Psoas muscle (tissue), 8 donors: Measurements from ENCODE around the gene ITLN1. TPM values are rescaled to one million over a fixed set of nuclear protein-coding genes. Genes with fewer than 3 reads are reported as not detected.

ENCODE experiments used
- ATAC-seq, 4 donors: fragments of 200-7000 bp; cut with Tn5 transposase; one replicate each; pipeline ENCODE4 v1.9.1; 2020; ENCODE audit warnings: moderate library complexity in 3 of 4, mild to moderate bottlenecking in 2 of 4
- DNase-seq, 2 donors: peaks; one replicate each; pipeline ENCODE4 v3.0.0-alpha.2; 2020
- H3K27ac ChIP-seq: fragments of 200-600 bp; one replicate; pipeline ENCODE4 v1.8.0; 2022
- H3K27me3 ChIP-seq, 3 donors: fragments of 200-600 bp in 1 of 3; one replicate each; pipeline versions ENCODE4 v1.6.1 to v1.8.0; 2013 to 2022; ENCODE audit warnings: low read length in 2 of 3, mild to moderate bottlenecking in 2 of 3, moderate library complexity in 1 of 3; ENCODE audit not compliant: insufficient read depth in 3 of 3
- H3K36me3 ChIP-seq, 2 donors: fragments of 200-600 bp in 1 of 2; one replicate each; pipeline versions ENCODE4 v1.6.1 to v1.8.0; 2013 to 2022; ENCODE audit warnings: low read depth in 1 of 2, mild to moderate bottlenecking in 1 of 2, moderate library complexity in 1 of 2; ENCODE audit not compliant: insufficient read depth in 1 of 2
- H3K4me1 ChIP-seq: fragments of 200-600 bp; one replicate; pipeline ENCODE4 v1.8.0; 2022
- H3K4me3 ChIP-seq: fragments of 200-600 bp; one replicate; pipeline ENCODE4 v1.8.0; 2022; ENCODE audit warnings: mild to moderate bottlenecking
- H3K9me3 ChIP-seq: fragments of 200-600 bp; one replicate; pipeline ENCODE4 v1.8.0; 2022
- CTCF ChIP-seq: fragments of 200-600 bp; IDR thresholded peaks from one replicate; pipeline ENCODE4 v1.8.0; 2022; ENCODE audit warnings: antibody characterized with exemption
- WGBS, 3 donors: extraction: QIAGEN DNeasy Blood & Tissue Kit; methylation state at CpG; one replicate each; pipeline versions ENCODE4 v1.1.6 to v1.1.7; 2013; 5-methylcytosine and 5-hydroxymethylcytosine counted together
- intact Hi-C, 2 donors: fragments of 100-400 bp; cut with DNase I; formaldehyde crosslinking; loops; one replicate each; pipeline versions ENCODE4 v1.11.0 to v1.14.2; 2022
- polyA plus RNA-seq, 3 donors: library from polyadenylated mRNA; stranded (reverse); fragments of 200-250 nt; gene quantifications; one replicate each; pipeline ENCODE4 v1.2.3, GENCODE V29; 2013
- total RNA-seq, 4 donors: library from RNA; stranded (reverse); fragmentation: NEBNext Ultra II Directional in 2 of 4; extraction: Animal tissue kit (Norgen Biotek cat#: 25700) in 2 of 4; gene quantifications; one replicate each; pipeline versions ENCODE4 v1.2.1 to v1.2.4, GENCODE V29; 2021 to 2023
- donor health status: healthy with polysubstance abuse.
- donor health status: DM: no; HTN: no; CAD: no; lungs with moderate emphysema.
- donor health status: Bipolar disorder and iron deficiency.
- donor health status: healthy.
- donor health status: DM: yes; HTN: yes; CAD: no.
- donor health status: DM: no; HTN: no; CAD: no.
- donor health status: DM: no; HTN: no; CAD: no.
- donor health status: DM: yes; HTN: yes; CAD: no.

Gene ITLN1
- total and polyA plus RNA-seq, 7 donors: 0.09 to 2.6 (median 0.74) TPM; not detected in 1

GRCh38 chr1:160850993-160851392 lies 34.0 kb downstream of the ITLN1 start:
- no peak for TF ChIP-seq CTCF
- no peaks in the 10 kb centered on the region for H3K9me3 ChIP-seq
- WGBS, 3 donors: 76 to 82% (median 81%) methylated on average over 8 of the region's 8 CpGs
- H3K4me1 ChIP-seq: no peaks in the 10 kb centered on the region
- intact Hi-C loops: no loop called here
- H3K36me3 ChIP-seq: no peaks in the 10 kb centered on the region
- H3K27ac ChIP-seq: no peak overlapping the region
- ATAC-seq (no peak), DNase-seq (no peak)
- H3K4me3 ChIP-seq: no peak overlapping the region
- H3K27me3 ChIP-seq: no peaks in the 10 kb centered on the region

GRCh38 chr1:160850541-160850940 lies 34.4 kb downstream of the ITLN1 start:
- no peak overlapping the region for H3K27ac ChIP-seq
- H3K9me3 ChIP-seq: no peaks in the 10 kb centered on the region
- no peak for TF ChIP-seq CTCF
- H3K4me3 ChIP-seq: no peak overlapping the region
- no peaks in the 10 kb centered on the region for H3K4me1 ChIP-seq
- H3K27me3 ChIP-seq: no peaks in the 10 kb centered on the region
- 69 to 75% (median 73%) methylated on average over 5 of the region's 5 CpGs for WGBS, 3 donors
- ATAC-seq (no peak), DNase-seq (no peak)
- H3K36me3 ChIP-seq: no peaks in the 10 kb centered on the region
- intact Hi-C loops: no loop called here

DNA sequence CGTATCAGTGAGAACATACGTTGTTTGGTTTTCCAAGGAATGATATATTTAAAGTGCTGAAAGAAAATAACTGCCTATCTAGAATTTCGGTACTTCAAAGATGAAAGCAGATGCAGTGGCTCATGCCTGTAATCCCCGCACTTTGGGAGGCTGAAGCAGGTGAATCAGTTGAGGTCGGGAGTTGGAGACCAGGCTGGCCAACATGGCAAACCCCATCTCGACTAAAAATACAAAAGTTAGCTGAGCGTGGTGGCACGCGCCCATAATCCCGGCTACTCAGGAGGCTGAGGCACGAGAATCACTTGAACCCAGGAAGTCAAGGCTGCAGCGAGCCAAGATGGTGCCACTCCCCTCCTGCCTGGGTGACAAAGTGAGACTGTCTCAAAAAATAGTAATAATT lies 38.7 kb downstream of the ITLN1 start:
- Histone ChIP-seq H3K9me3 (no peaks in the 10 kb centered on the region), H3K27me3 (peaks cover 0 to 2% (median 0%) of the 10 kb centered on the region in 3 donors), H3K36me3 (no peaks in the 10 kb centered on the region), H3K4me1 (no peaks in the 10 kb centered on the region), H3K4me3 (no peak overlapping the region), H3K27ac (no peak overlapping the region)
- intact Hi-C loops: no loop called here
- no peak for TF ChIP-seq CTCF
- ATAC-seq: no peak
- DNase-seq: no peak
- WGBS, 3 donors: 76 to 79% (median 78%) methylated on average over 12 of the region's 12 CpGs

GRCh38 chr1:160844447-160845232 lies 40.3 kb downstream of the ITLN1 start:
- Histone ChIP-seq H3K27me3 (peaks cover 0 to 2% (median 0%) of the 10 kb centered on the region in 3 donors), H3K4me1 (no peaks in the 10 kb centered on the region), H3K36me3 (no peaks in the 10 kb centered on the region), H3K4me3 (no peak overlapping the region), H3K9me3 (no peaks in the 10 kb centered on the region), H3K27ac (no peak overlapping the region)
- ATAC-seq (no peak), DNase-seq (no peak)
- no peak for TF ChIP-seq CTCF
- intact Hi-C loops: no loop called here
- WGBS, 3 donors: 78 to 82% (median 80%) methylated on average over 12 of the region's 12 CpGs

DNA sequence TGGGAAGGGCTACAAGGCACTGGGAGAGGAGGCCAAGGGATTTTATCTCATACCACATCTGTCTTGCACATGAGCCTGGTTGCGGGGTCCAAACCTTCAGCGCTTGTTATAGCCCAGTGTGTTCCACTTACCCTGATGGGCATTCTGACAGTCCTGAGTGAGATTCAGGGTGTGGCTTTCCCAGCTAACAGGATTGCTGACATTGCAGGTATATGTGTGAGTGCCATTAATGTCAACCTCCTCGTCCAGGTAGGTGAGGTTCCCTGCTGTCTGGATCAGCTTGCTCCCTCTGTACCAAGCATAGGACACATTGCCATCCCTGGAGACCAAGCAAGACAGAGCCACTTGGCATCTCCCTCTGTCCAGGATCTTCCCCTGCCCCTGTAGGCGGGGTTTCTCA lies 43.9 kb downstream of the ITLN1 start:
- DNase-seq: no peak

More for the DNA sequence above, 43.9 kb downstream of the ITLN1 start:
- H3K27ac ChIP-seq: no peak overlapping the region
- no peaks in the 10 kb centered on the region for H3K9me3 ChIP-seq
- H3K4me3 ChIP-seq: no peak overlapping the region
- intact Hi-C loops: no loop called here
- WGBS, 3 donors: 82 to 87% (median 85%) methylated on average over 4 of the region's 4 CpGs
- peaks cover 0 to 2% (median 0%) of the 10 kb centered on the region in 3 donors for H3K27me3 ChIP-seq
- TF ChIP-seq CTCF: no peak
- H3K36me3 ChIP-seq: no peaks in the 10 kb centered on the region
- ATAC-seq: no peak
- H3K4me1 ChIP-seq: no peaks in the 10 kb centered on the region
